Tibial nerve (tissue), 4 donors: ENCODE data around the gene CEACAM20. TPM values are rescaled to one million over a fixed set of nuclear protein-coding genes. Genes with fewer than 3 reads are reported as not detected.
"Not testable (repeated sequence)": the region's sequence is repeated elsewhere in the genome, so short reads cannot be mapped to it uniquely, and the experiment has no call there.

Source experiments
- DNase-seq, 2 donors: peaks; one replicate each; pipeline ENCODE4 v3.0.0-alpha.2; 2019; ENCODE audit warnings: low spot score in 2 of 2
- H3K27ac ChIP-seq, 4 donors: fragments of 200-600 bp; sonication (generic) in 3 of 4; one replicate each; pipeline ENCODE4 v1.5.1; 2017 to 2019; ENCODE audit warnings: mild to moderate bottlenecking in 1 of 4
- H3K27me3 ChIP-seq, 2 donors: fragments of 200-600 bp; sonication (generic) in 1 of 2; one replicate each; pipeline versions ENCODE4 v1.5.1 to v1.6.0; 2017 to 2019
- H3K36me3 ChIP-seq, 3 donors: fragments of 200-600 bp; sonication (generic); one replicate each; pipeline ENCODE4 v1.5.1; 2018 to 2019
- H3K4me1 ChIP-seq, 4 donors: fragments of 200-600 bp; sonication (generic) in 3 of 4; one replicate each; pipeline ENCODE4 v1.5.1; 2017 to 2019
- H3K4me3 ChIP-seq, 4 donors: fragments of 200-600 bp; sonication (generic) in 3 of 4; one replicate each; pipeline ENCODE4 v1.5.1; 2017 to 2019; ENCODE audit warnings: mild to moderate bottlenecking in 1 of 4, moderate library complexity in 1 of 4
- H3K9me3 ChIP-seq, 4 donors: fragments of 200-600 bp; sonication (generic) in 3 of 4; one replicate each; pipeline ENCODE4 v1.5.1; 2017 to 2019
- EP300 ChIP-seq, 2 donors: sonication (generic); formaldehyde crosslinking; IDR thresholded peaks; one replicate each; pipeline ENCODE4 v1.6.1; 2017; ENCODE audit warnings: antibody characterized with exemption in 2 of 2, mild to moderate bottlenecking in 1 of 2
- POLR2A ChIP-seq, 2 donors: fragments of 450-650 bp; IDR thresholded peaks; one replicate each; pipeline ENCODE4 v1.6.1; 2017; ENCODE audit warnings: antibody characterized with exemption in 2 of 2, mild to moderate bottlenecking in 2 of 2, moderate library complexity in 2 of 2
- WGBS, 2 donors: methylation state at CpG; one replicate each; pipeline ENCODE4 v1.1.5; 2018; 5-methylcytosine and 5-hydroxymethylcytosine counted together
- total RNA-seq, 4 donors: library from RNA; depleted of rRNA; stranded (reverse); fragments of >200 nt; gene quantifications; one replicate each; pipeline ENCODE4 v1.1.0, GENCODE V29; 2016
- TF ChIP-seq, protein P1 (sequence below), 5 experiments: fragments of 200-600 bp in 3 of 5; fragments of 450-650 bp in 2 of 5; sonication (generic) in 3 of 5; IDR thresholded peaks; one replicate each; pipeline ENCODE4 v1.5.1; 2016 to 2019; ENCODE audit warnings: antibody characterized with exemption in 5 of 5, mild to moderate bottlenecking in 3 of 5, moderate library complexity in 2 of 5

The CEACAM20 gene
- total RNA-seq, 4 donors from 2014 or later = not detected

DNA sequence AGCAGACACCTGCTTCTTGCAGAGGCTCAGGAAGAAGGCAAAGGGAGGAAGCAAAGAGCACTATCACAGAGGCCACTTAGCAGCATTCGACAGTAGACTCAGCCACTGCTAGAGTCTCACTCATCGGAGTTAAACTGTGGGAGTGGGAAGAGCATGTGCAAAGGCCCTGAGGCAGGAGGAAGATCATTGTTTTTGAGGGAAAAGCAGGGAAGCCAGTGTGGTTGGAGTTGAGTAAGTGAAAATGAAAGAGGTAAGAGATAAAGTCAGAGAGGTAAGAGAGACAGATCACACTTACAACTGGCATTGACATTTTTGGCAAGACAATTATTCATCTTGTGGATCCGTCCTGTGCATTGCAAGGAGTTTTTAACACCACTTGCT lies 41.1 kb upstream of the CEACAM20 start:
- TF ChIP-seq EP300 (IDR thresholded peaks at IDR 0.05) (no peak), POLR2A (IDR thresholded peaks at IDR 0.05) (no peak)
- TF ChIP-seq, protein P1, sequence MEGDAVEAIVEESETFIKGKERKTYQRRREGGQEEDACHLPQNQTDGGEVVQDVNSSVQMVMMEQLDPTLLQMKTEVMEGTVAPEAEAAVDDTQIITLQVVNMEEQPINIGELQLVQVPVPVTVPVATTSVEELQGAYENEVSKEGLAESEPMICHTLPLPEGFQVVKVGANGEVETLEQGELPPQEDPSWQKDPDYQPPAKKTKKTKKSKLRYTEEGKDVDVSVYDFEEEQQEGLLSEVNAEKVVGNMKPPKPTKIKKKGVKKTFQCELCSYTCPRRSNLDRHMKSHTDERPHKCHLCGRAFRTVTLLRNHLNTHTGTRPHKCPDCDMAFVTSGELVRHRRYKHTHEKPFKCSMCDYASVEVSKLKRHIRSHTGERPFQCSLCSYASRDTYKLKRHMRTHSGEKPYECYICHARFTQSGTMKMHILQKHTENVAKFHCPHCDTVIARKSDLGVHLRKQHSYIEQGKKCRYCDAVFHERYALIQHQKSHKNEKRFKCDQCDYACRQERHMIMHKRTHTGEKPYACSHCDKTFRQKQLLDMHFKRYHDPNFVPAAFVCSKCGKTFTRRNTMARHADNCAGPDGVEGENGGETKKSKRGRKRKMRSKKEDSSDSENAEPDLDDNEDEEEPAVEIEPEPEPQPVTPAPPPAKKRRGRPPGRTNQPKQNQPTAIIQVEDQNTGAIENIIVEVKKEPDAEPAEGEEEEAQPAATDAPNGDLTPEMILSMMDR (IDR thresholded peaks at IDR 0.05) = no peak
- no peak for DNase-seq
- 43 to 47% methylated on average over 3 of the region's 3 CpGs for WGBS, 2 donors
- Histone ChIP-seq H3K36me3 (no peaks in the 10 kb centered on the region), H3K4me1 (no peaks in the 10 kb centered on the region), H3K27me3 (no peaks in the 10 kb centered on the region), H3K9me3 (no peaks in the 10 kb centered on the region), H3K27ac (no peak overlapping the region), H3K4me3 (no peak overlapping the region)

DNA sequence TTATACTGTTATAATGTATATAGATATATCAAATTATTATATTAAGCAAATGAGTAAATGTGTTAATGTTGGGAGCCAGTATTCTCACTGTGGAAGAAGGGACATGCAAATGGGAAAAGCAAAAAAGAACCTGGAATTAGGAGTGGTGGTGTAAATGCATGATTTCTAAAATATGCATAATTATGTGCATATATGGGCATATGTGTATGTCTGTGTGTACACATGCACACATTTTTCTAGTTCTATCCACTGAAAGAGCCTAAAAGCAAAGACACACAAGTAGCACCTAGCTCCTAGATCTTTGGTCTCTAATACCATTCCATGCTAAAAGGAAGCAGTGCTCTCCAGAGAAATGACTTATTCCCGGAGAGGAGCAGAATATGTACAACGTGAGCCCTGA lies 38.3 kb upstream of the CEACAM20 start:
- H3K27ac ChIP-seq = no peak overlapping the region

DNA sequence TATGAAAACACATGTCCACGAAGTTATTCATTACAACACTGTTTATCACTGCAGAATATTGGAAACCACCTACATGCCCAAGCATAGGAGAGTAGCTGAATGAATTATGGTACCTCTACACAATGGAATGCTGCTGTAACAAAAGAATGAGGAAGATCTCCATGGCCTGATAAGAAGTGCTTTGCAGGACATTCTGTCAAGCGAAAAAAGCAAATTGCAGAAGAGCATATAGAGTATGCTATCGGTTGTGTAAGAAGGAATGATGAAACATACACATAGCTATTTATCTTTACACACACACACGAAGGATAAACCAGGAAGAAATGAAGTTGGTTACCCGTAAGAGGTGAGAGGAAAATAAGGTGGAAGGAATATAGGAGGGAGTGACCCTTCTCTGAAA lies 37.5 kb upstream of the CEACAM20 start:
- TF ChIP-seq, protein P1 (IDR thresholded peaks at IDR 0.05) = no peak
- no peak for TF ChIP-seq POLR2A (IDR thresholded peaks at IDR 0.05)
- TF ChIP-seq EP300 (IDR thresholded peaks at IDR 0.05) = no peak
- H3K4me3 ChIP-seq = no peak overlapping the region
- no peaks in the 10 kb centered on the region for H3K36me3 ChIP-seq
- no peak for DNase-seq
- peaks cover 0 to 4% of the 10 kb centered on the region in 2 donors for H3K27me3 ChIP-seq
- H3K9me3 ChIP-seq = no peaks in the 10 kb centered on the region
- H3K27ac ChIP-seq = no peak overlapping the region
- 60 to 68% methylated on average over 5 of the region's 5 CpGs for WGBS, 2 donors
- H3K4me1 ChIP-seq = no peaks in the 10 kb centered on the region

More for the DNA sequence above, 38.3 kb upstream of the CEACAM20 start:
- H3K9me3 ChIP-seq = no peaks in the 10 kb centered on the region
- H3K36me3 ChIP-seq = no peaks in the 10 kb centered on the region
- TF ChIP-seq EP300 (IDR thresholded peaks at IDR 0.05) (no peak), POLR2A (IDR thresholded peaks at IDR 0.05) (no peak)
- TF ChIP-seq, protein P1 (IDR thresholded peaks at IDR 0.05) = no peak
- peaks cover 0 to 4% of the 10 kb centered on the region in 2 donors for H3K27me3 ChIP-seq
- no peak overlapping the region for H3K4me3 ChIP-seq
- 69 to 70% methylated on average over 2 of the region's 2 CpGs for WGBS, 2 donors
- DNase-seq = no peak
- H3K4me1 ChIP-seq = no peaks in the 10 kb centered on the region

DNA sequence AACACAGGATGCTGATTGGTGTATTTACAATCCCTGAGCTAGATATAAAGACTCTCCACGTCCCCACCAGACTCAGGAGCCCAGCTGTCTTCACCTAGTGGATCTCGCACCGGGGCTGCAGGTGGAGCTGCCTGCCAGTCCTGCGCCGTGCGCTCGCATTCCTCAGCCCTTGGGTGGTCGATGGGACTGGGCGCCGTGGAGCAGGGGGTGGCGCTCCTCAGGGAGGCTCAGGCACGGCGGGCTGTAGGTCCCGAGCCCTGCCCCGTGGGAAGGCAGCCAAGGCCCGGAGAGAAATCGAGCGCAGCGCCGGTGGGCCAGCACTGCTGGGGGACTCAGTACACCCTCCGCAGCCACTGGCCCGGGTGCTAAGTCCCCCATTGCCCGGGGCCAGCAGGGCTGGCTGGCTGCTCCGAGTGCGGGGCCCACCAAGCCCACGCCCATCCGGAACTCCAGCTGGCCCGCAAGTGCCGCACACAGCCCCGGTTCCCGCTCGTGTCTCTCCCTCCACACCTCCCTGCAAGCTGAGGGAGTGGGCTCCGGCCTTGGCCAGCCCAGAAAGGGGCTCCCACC lies 33.7 kb upstream of the CEACAM20 start:
- H3K9me3 ChIP-seq, H3K4me1 ChIP-seq, H3K36me3 ChIP-seq, H3K27ac ChIP-seq, H3K27me3 ChIP-seq, H3K4me3 ChIP-seq, DNase-seq: not testable (repeated sequence)
- 91% methylated on average over 32 of the region's 33 CpGs; no CpG with 5 or more reads in 1 of the 2 donors for WGBS, 2 donors

DNA sequence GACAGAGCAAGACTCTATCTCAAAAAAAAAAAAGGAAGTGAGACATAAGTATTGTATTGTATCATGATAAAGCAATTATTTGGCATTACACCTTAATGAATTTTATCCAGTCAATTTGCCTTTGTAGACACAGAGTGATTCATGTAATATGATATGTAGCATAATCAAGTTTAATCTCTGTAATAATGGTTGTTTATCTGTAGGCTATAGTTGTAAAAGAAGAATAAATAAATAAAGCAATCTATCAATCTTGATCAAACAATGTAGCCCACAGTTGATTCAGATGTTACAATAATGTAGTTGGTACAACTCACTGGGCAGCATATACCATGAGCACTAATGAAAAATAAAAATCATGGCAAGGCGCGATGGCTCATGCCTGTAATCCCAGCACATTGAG lies 28.5 kb upstream of the CEACAM20 start:
- no peak for DNase-seq
- peaks cover 0 to 3% (median 0%) of the 10 kb centered on the region in 4 donors for H3K9me3 ChIP-seq
- no peaks in the 10 kb centered on the region for H3K27me3 ChIP-seq
- H3K36me3 ChIP-seq = no peaks in the 10 kb centered on the region
- 90 to 96% methylated on average over 2 of the region's 2 CpGs for WGBS, 2 donors
- H3K4me1 ChIP-seq = no peaks in the 10 kb centered on the region
- H3K27ac ChIP-seq = no peak overlapping the region
- TF ChIP-seq, protein P1 (IDR thresholded peaks at IDR 0.05) = no peak
- no peak for TF ChIP-seq EP300 (IDR thresholded peaks at IDR 0.05)
- no peak for TF ChIP-seq POLR2A (IDR thresholded peaks at IDR 0.05)
- no peak overlapping the region for H3K4me3 ChIP-seq
